T-helper 2 cell (primary cell): ENCODE results near the gene TMSB10.

Experiments
- DNase-seq, 5 experiments: peaks; one replicate each; pipeline versions ENCODE4 v3.0.0 to v3.0.0-alpha.2; 2012 to 2022

TMSB10 gene

GRCh38 chr2:84880645-84881521 lies 24.6 kb upstream of the TMSB10 start, which contains the start of gene TRABD2A:
Gene TRABD2A (minus strand): TSS chr2:84881084. CDS start chr2:84881039, 45 bp downstream.
- peak; percentile 26 to 67 (median 46) for DNase-seq

- peak; percentile 59 to 92 (median 75) for DNase-seq
Measured at GRCh38 chr2:84881581-84882413, 23.7 kb upstream of the TMSB10 start.

GRCh38 chr2:84882414-84882738 lies 23.1 kb upstream of the TMSB10 start:
- DNase-seq: no peak

GRCh38 chr2:84882775-84883550 lies 22.5 kb upstream of the TMSB10 start:
- DNase-seq: no peak

- DNase-seq: no peak
Measured at GRCh38 chr2:84884449-84884848, 21.0 kb upstream of the TMSB10 start.

GRCh38 chr2:84885111-84885510 lies 20.3 kb upstream of the TMSB10 start:
- DNase-seq: no peak

- DNase-seq: no peak
Measured at GRCh38 chr2:84886791-84887190, 18.7 kb upstream of the TMSB10 start.

GRCh38 chr2:84888401-84889276 lies 16.8 kb upstream of the TMSB10 start:
- peak in 2 of 5 experiments; percentile 48 to 83 for DNase-seq

GRCh38 chr2:84889332-84889731 lies 16.1 kb upstream of the TMSB10 start:
- peak in 1 of 5 experiments; percentile 62 for DNase-seq

- no peak for DNase-seq
Measured at GRCh38 chr2:84891355-84892010, 14.0 kb upstream of the TMSB10 start.

GRCh38 chr2:84894131-84894586 lies 11.3 kb upstream of the TMSB10 start:
- DNase-seq: no peak

- peak in 1 of 5 experiments; percentile 70 for DNase-seq
Measured at GRCh38 chr2:84894758-84895520, 10.5 kb upstream of the TMSB10 start.

GRCh38 chr2:84896567-84896966 lies 8.9 kb upstream of the TMSB10 start:
- DNase-seq: no peak

- DNase-seq: peak in 1 of 5 experiments; percentile 50
Measured at GRCh38 chr2:84897773-84898172, 7.7 kb upstream of the TMSB10 start.

- no peak for DNase-seq
Measured at GRCh38 chr2:84899304-84900204, 5.9 kb upstream of the TMSB10 start.

GRCh38 chr2:84900971-84901370 lies 4.5 kb upstream of the TMSB10 start:
- DNase-seq: no peak

GRCh38 chr2:84901593-84902120 lies 3.8 kb upstream of the TMSB10 start:
- DNase-seq: no peak

GRCh38 chr2:84902526-84902925 lies 2.9 kb upstream of the TMSB10 start:
- DNase-seq: no peak

- no peak for DNase-seq
Measured at GRCh38 chr2:84904151-84904550, 1.3 kb upstream of the TMSB10 start.
